Measurements from ENCODE around the gene DAB1.

The DAB1 gene

GRCh38 chr1:57410508-57410907 lies 13.4 kb downstream of the DAB1 start:
- DNase-seq, result no peak

GRCh38 chr1:57407928-57408327 lies 15.9 kb downstream of the DAB1 start:
- no peak for DNase-seq

GRCh38 chr1:57406428-57406970 lies 17.4 kb downstream of the DAB1 start:
- no peak for DNase-seq

- no peak for DNase-seq
Measured at GRCh38 chr1:57404884-57405283, 19.0 kb downstream of the DAB1 start.

- DNase-seq, result no peak
Measured at GRCh38 chr1:57403201-57403600, 20.7 kb downstream of the DAB1 start.

GRCh38 chr1:57401671-57402070 lies 22.2 kb downstream of the DAB1 start:
- no peak for DNase-seq

GRCh38 chr1:57400048-57400447 lies 23.8 kb downstream of the DAB1 start:
- no peak for DNase-seq

- DNase-seq, result no peak
Measured at GRCh38 chr1:57393058-57393584, 30.7 kb downstream of the DAB1 start.

GRCh38 chr1:57385336-57385735 lies 38.5 kb downstream of the DAB1 start:
- no peak for DNase-seq

GRCh38 chr1:57384901-57385300 lies 39.0 kb downstream of the DAB1 start:
- DNase-seq, result no peak

GRCh38 chr1:57384284-57384683 lies 39.6 kb downstream of the DAB1 start:
- DNase-seq, result no peak

- no peak for DNase-seq
Measured at GRCh38 chr1:57381871-57382270, 42.0 kb downstream of the DAB1 start.

- DNase-seq, result no peak
Measured at GRCh38 chr1:57381426-57381825, 42.4 kb downstream of the DAB1 start.

GRCh38 chr1:57380923-57381322 lies 42.9 kb downstream of the DAB1 start:
- DNase-seq, result no peak

- no peak for DNase-seq
Measured at GRCh38 chr1:57378534-57378933, 45.3 kb downstream of the DAB1 start.

- DNase-seq, result no peak
Measured at GRCh38 chr1:57377339-57378139, 46.3 kb downstream of the DAB1 start.

GRCh38 chr1:57376041-57376440 lies 47.8 kb downstream of the DAB1 start:
- no peak for DNase-seq

GRCh38 chr1:57369889-57370288 lies 54.0 kb downstream of the DAB1 start:
- DNase-seq, result no peak

GRCh38 chr1:57367945-57368344 lies 55.9 kb downstream of the DAB1 start:
- no peak for DNase-seq

GRCh38 chr1:57363643-57364042 lies 60.2 kb downstream of the DAB1 start:
- no peak for DNase-seq

GRCh38 chr1:57363165-57363564 lies 60.7 kb downstream of the DAB1 start:
- DNase-seq, result no peak

- no peak for DNase-seq
Measured at GRCh38 chr1:57362480-57362879, 61.4 kb downstream of the DAB1 start.

- no peak for DNase-seq
Measured at GRCh38 chr1:57361516-57361915, 62.3 kb downstream of the DAB1 start.

- DNase-seq, result no peak
Measured at GRCh38 chr1:57360846-57361407, 62.9 kb downstream of the DAB1 start.
